ENCODE data around the gene RNF10. TPM values are rescaled to one million over a fixed set of nuclear protein-coding genes. Genes with fewer than 3 reads are reported as not detected.
"Not testable (repeated sequence)": the region's sequence is repeated elsewhere in the genome, so short reads cannot be mapped to it uniquely, and the experiment has no call there.

Gene RNF10
- 100 to 1,000 TPM; 220 to 375 (median 305) TPM for total RNA-seq

DNA sequence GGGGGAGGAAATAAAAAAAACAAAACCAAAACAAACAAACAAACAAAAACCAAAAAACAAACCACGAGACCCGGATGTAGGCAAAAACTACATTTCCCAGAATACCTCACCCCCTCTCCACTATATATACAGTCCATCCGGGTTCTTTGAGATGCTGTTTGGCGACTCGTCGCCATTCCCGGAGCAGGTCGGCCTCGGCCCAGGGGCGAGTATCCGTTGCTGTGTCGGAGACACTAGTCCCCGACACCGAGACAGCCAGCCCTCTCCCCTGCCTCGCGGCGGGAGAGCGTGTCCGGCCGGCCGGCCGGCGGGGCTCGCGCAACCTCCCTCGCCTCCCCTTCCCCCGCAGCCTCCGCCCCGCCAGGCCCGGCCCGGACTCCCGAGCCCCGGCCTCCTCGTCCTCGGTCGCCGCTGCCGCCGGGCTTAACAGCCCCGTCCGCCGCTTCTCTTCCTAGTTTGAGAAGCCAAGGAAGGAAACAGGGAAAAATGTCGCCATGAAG is at the start of gene RNF10:
TSS of gene RNF10 (plus strand) at position 154 of the 500 bp plus-strand sequence. CDS start 456 bp downstream, outside the sequence.
- Histone ChIP-seq H3K4me1 (peaks cover 6 to 39% (median 17%) of the 10 kb centered on the region in 4 donors), H3K36me3 (no peaks in the 10 kb centered on the region), H3K9me3 (no peaks in the 10 kb centered on the region), H3K27ac (peak within 1 kb of the TSS; percentile 91 to 98 (median 94)), H3K4me3 (peak within 1 kb of the TSS; percentile 81 to 96 (median 88)), H3K27me3 (no peaks in the 10 kb centered on the region)
- TF ChIP-seq POLR2A (IDR thresholded peaks at IDR 0.05) = peak; percentile 98
- TF ChIP-seq, protein P1, sequence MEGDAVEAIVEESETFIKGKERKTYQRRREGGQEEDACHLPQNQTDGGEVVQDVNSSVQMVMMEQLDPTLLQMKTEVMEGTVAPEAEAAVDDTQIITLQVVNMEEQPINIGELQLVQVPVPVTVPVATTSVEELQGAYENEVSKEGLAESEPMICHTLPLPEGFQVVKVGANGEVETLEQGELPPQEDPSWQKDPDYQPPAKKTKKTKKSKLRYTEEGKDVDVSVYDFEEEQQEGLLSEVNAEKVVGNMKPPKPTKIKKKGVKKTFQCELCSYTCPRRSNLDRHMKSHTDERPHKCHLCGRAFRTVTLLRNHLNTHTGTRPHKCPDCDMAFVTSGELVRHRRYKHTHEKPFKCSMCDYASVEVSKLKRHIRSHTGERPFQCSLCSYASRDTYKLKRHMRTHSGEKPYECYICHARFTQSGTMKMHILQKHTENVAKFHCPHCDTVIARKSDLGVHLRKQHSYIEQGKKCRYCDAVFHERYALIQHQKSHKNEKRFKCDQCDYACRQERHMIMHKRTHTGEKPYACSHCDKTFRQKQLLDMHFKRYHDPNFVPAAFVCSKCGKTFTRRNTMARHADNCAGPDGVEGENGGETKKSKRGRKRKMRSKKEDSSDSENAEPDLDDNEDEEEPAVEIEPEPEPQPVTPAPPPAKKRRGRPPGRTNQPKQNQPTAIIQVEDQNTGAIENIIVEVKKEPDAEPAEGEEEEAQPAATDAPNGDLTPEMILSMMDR (IDR thresholded peaks at IDR 0.05) = no peak
- DNase-seq = peak; percentile 78 to 92 (median 83)

DNA sequence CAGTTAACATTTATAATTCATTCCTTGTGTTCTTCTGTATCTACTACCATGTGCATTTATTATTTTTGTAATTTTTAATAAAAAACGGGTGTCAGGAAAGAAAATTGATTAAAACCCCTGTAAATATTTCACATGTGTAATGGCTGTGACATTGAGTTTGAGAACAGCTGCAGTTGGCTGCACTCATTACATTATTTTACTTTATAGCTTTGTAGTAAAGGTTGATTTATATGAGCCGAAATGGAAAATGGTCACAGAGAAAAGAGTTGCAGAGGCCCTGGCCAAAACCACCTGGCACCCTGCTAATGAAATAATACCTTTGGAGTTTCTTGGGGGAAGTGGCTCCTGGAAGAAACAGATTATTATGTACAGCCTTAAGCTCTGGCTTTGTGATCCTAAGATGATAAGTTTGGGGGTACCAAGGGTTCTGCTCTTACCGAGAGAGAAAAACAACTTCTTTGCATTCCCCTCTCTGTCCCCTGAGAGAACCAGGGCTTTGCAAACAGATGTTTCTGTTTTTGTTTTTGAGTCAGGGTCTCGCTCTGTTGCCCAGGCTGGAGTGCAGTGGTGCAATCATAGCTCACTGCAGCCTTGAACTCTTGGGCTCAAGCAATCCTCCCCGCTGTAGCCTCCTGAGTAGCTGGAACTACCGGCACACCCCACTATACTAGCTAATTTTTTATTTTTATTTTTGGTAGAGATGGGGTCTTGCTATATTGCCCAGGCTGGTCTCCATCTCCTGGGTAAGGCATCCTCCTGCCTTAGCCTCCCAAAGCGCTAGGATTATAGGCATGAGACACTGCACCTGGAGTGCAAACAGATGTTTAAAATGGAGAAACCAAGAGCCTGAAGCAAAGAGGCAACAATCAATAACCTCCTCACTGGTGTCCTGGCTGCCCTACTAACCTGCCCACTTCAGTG is 47.9 kb upstream of the RNF10 start:
- Histone ChIP-seq H3K27ac (no peak overlapping the region), H3K4me3 (no peak overlapping the region), H3K36me3 (no peaks in the 10 kb centered on the region), H3K9me3 (no peaks in the 10 kb centered on the region), H3K4me1 (no peaks in the 10 kb centered on the region), H3K27me3 (no peaks in the 10 kb centered on the region)
- no peak for DNase-seq
- TF ChIP-seq, protein P1 (IDR thresholded peaks at IDR 0.05) = no peak
- no peak for TF ChIP-seq POLR2A (IDR thresholded peaks at IDR 0.05)

DNA sequence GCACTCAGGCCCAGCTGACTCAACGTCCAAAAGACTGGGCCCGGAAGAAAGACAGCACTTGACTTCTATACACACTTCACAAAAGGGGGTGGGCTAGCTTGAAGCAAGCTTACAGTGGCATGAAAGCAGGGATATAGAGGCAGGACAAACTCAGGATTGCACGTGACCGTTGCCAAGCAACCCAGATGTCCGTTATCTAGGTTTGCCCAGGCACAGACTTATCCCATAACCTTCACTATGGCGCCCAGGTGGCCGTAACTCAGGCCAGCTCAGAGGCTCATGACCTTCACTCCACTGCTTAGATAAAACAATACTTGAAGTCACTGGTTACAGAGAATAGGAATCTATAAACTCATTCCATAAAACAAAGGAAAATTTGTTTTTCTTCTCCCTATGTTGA is 46.6 kb upstream of the RNF10 start:
- H3K4me3 ChIP-seq, H3K27ac ChIP-seq, H3K36me3 ChIP-seq, H3K9me3 ChIP-seq, DNase-seq, H3K4me1 ChIP-seq, H3K27me3 ChIP-seq: not testable (repeated sequence)

DNA sequence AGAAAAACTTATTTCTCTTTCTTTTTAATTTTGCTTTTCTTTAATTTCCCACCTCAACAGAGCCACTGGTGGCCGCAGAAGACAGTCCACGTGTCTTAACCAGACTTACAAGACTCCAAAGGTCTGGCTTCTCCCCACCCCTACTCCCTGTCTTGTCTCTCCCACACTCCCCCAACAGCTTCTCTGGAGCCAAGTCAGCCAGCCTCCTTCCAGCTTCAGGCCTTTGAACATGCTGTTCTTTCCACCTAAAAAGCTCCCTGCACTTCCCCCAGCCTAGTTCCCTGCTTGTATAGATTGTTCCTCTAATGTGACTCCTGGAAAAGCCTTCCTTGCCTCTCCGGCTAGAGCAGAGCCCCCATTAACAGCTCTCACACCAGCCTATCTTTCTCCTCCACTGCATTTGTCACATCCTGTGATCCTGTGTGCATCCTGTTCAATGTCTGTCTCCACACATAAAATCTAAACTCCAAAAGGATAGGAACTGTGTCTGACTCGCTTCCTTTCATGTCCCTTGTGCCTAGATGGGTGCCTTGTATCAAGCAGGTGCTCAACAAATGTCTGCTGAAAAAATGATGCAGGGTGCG is 46.0 kb upstream of the RNF10 start:
- Histone ChIP-seq H3K27me3 (no peaks in the 10 kb centered on the region), H3K27ac (no peak overlapping the region), H3K36me3 (no peaks in the 10 kb centered on the region), H3K4me1 (no peaks in the 10 kb centered on the region), H3K9me3 (no peaks in the 10 kb centered on the region), H3K4me3 (no peak overlapping the region)
- DNase-seq = no peak
- no peak for TF ChIP-seq POLR2A (IDR thresholded peaks at IDR 0.05)
- TF ChIP-seq, protein P1 (IDR thresholded peaks at IDR 0.05) = no peak

DNA sequence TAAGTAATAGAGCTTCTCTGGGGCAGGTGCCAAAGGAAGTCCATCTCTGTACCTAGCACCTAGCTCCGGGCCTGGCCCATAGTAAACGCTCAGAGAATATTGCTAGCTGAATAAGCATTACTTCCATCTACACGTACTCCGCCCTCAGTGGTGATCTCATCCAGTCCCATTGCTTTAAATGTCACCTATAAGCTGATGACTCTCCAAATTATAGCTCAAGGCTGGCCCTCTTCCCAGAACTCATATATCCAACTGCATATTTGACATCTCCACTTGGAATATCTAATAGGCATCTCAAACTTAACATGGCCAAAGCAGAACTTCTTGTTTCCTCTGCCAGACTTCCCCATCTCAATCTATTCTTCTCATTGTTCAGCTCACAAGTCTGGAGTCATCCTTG is 45.1 kb upstream of the RNF10 start:
- TF ChIP-seq, protein P1 (IDR thresholded peaks at IDR 0.05) = no peak
- no peak for TF ChIP-seq POLR2A (IDR thresholded peaks at IDR 0.05)
- peak in 1 of 3 donors; percentile 48 for DNase-seq
- no peaks in the 10 kb centered on the region for H3K36me3 ChIP-seq
- no peaks in the 10 kb centered on the region for H3K4me1 ChIP-seq
- no peak overlapping the region for H3K4me3 ChIP-seq
- no peaks in the 10 kb centered on the region for H3K27me3 ChIP-seq
- H3K9me3 ChIP-seq = no peaks in the 10 kb centered on the region
- H3K27ac ChIP-seq = no peak overlapping the region

DNA sequence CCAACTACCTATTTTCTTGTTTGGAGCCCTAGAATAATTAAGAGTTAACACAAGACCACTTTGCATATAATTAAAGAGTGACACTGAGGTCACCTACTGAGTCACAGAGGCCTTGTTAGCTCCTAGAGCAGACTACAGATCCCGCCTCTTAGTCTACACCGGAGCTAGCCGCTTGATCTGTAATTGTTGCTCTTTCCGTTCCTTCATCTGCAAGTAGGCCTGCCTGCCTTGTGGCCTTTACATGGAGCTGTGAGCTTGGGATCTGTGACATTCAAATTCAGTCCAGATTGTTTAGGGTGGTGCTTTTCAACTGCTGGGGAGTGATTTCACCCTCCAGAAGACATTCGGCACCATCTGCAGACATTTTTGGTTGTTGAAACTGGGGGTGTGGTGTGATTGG is 43.8 kb upstream of the RNF10 start:
- peaks cover 0 to 4% (median 0%) of the 10 kb centered on the region in 4 donors for H3K4me1 ChIP-seq
- no peak for DNase-seq
- H3K36me3 ChIP-seq = no peaks in the 10 kb centered on the region
- H3K27me3 ChIP-seq = no peaks in the 10 kb centered on the region
- no peak for TF ChIP-seq POLR2A (IDR thresholded peaks at IDR 0.05)
- TF ChIP-seq, protein P1 (IDR thresholded peaks at IDR 0.05) = no peak
- no peak overlapping the region for H3K4me3 ChIP-seq
- H3K27ac ChIP-seq = no peak overlapping the region
- H3K9me3 ChIP-seq = no peaks in the 10 kb centered on the region

Data from Peyer's patch (tissue), 4 donors.